Lung microvascular endothelial cell (primary cell): ENCODE measurements around the gene OR8H1. TPM values are rescaled to one million over a fixed set of nuclear protein-coding genes. Genes with fewer than 3 reads are reported as not detected.

ENCODE experiments used
- DNase-seq, 2 donors: peaks; one replicate each; pipeline versions ENCODE4 v3.0.0 to v3.0.0-alpha.2; 2010; ENCODE audit warnings: low read depth in 2 of 2
- total RNA-seq: library from RNA; depleted of rRNA; stranded (reverse); fragments of >200 nt; gene quantifications from 2 replicates; pipeline ENCODE4 v1.2.1, GENCODE V29; 2014

The OR8H1 gene, protein sequence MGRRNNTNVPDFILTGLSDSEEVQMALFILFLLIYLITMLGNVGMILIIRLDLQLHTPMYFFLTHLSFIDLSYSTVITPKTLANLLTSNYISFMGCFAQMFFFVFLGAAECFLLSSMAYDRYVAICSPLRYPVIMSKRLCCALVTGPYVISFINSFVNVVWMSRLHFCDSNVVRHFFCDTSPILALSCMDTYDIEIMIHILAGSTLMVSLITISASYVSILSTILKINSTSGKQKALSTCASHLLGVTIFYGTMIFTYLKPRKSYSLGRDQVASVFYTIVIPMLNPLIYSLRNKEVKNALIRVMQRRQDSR
- not detected in 2 replicates for total RNA-seq

GRCh38 chr11:56292154-56292553 lies at the start of gene OR8H1:
OR8H1 (minus strand) TSS chr11:56292254; CDS start chr11:56291062, 1,192 bp downstream.
- DNase-seq, result no peak

DNA sequence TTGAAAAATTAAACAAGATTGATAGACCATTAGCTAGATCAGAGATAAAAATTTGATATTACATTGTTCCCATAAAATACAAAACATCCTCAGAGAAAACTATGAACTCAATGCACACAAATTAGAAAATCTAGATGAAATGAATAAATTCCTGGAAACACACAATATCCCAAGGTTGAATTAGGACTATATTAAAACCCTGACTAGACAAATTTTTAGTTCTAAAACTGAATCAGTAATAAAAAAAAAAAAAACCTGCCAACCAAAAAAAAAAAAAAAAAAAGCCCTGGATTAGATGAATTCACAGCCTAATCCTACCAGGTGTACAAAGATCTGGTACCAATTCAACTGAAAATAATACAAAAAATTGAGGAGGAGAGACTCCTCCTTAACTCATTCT lies 48.2 kb upstream of the OR8H1 start:
- DNase-seq, result no peak

- no peak for DNase-seq
Observed at GRCh38 chr11:56333156-56333555, 41.1 kb upstream of the OR8H1 start.

GRCh38 chr11:56331861-56332491 lies 39.9 kb upstream of the OR8H1 start:
- no peak for DNase-seq

- no peak for DNase-seq
Observed at GRCh38 chr11:56314844-56315243, 22.8 kb upstream of the OR8H1 start, which contains the start of gene OR8K3. OR8K3 (plus strand) TSS chr11:56315144; CDS start chr11:56318307, 3,163 bp downstream.

- DNase-seq, result no peak
Observed at GRCh38 chr11:56307836-56308235, 15.8 kb upstream of the OR8H1 start.

DNA sequence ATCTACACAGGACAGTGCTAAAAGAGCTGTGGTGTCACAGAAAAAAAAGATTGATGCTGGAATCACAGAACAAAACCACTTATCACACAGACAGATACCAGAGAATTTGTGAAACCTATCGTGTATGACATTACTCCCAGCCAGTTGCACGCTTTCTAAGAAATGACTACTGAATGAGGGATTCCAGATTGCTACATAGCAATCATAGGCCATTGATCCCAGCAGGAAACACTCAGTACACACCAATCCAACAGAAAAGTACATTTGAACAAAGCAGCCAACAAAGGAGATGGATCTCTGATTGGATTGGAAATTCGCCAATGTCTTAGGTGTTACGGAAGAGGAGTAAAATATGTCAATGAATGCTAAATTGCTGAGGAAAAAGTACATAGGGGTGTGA lies 4.8 kb upstream of the OR8H1 start:
- DNase-seq, result no peak

- no peak for DNase-seq
Observed at GRCh38 chr11:56273854-56274253, 18.2 kb downstream of the OR8H1 start, which contains the start of gene OR5T1. OR5T1 (plus strand) TSS chr11:56274154; CDS start chr11:56275639, 1,485 bp downstream.

DNA sequence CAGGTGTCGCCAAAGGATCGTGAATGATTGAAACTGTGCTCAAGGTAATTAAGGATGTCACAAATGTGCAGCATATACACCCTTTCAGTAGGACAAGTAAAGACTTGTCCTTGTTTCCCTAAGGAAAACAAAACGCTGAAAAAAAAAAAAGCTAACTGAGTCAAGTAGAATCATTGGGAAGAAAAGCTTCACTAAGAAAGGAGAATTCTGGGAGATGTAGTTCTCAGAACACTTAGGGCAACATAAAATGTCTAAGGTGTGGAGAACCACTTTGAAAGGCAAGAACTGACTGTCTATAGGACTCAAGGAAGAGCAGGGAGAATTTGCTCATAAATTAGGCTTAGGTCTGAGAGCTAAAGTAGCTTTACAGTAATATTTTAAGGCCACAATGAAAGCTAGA lies 21.0 kb downstream of the OR8H1 start:
- no peak for DNase-seq

GRCh38 chr11:56251954-56252353 lies 40.1 kb downstream of the OR8H1 start, which contains the start of gene OR5T3:
OR5T3 (plus strand) TSS chr11:56252254; CDS start chr11:56252254, 0 bp downstream.
- DNase-seq, result no peak

Other genes starting within 250 kb of the OR8H1 start
- not detected in 2 replicates for gene OR8I2, start 198.9 kb downstream of the OR8H1 start, total RNA-seq
- not detected in 2 replicates for gene OR8H2, start 188.6 kb downstream of the OR8H1 start, total RNA-seq
- gene OR8H3, start 169.9 kb downstream of the OR8H1 start, total RNA-seq, result not detected in 2 replicates
- not detected in 2 replicates for gene OR8J3, start 152.1 kb downstream of the OR8H1 start, total RNA-seq
- gene OR8K5, start 131.9 kb downstream of the OR8H1 start, total RNA-seq, result not detected in 2 replicates
- gene OR5J2, start 115.6 kb downstream of the OR8H1 start, total RNA-seq, result not detected in 2 replicates
- not detected in 2 replicates for gene OR5T2, start 58.0 kb downstream of the OR8H1 start, total RNA-seq
- gene OR5T3, start 40.0 kb downstream of the OR8H1 start, total RNA-seq, result not detected in 2 replicates
- gene OR5T1, start 18.1 kb downstream of the OR8H1 start, total RNA-seq, result not detected in 2 replicates
- gene OR8K3, start 22.9 kb upstream of the OR8H1 start, total RNA-seq, result not detected in 2 replicates
- gene OR8K1, start 53.8 kb upstream of the OR8H1 start, total RNA-seq, result not detected in 2 replicates
- gene OR8J1, start 62.0 kb upstream of the OR8H1 start, total RNA-seq, result not detected in 2 replicates
- gene OR8U1, start 83.4 kb upstream of the OR8H1 start, total RNA-seq, result not detected in 2 replicates
- not detected in 2 replicates for gene OR5AL1, start 120.4 kb upstream of the OR8H1 start, total RNA-seq
- not detected in 2 replicates for gene OR5M3, start 181.1 kb upstream of the OR8H1 start, total RNA-seq
- gene OR5M8, start 199.1 kb upstream of the OR8H1 start, total RNA-seq, result not detected in 2 replicates